Activated gamma-delta T cell treated with Interleukin-2 at 50 U/mL for 16 hours (primary cell): ENCODE data around the gene BDKRB2.

Experiments
- DNase-seq: peaks from one replicate; pipeline ENCODE4 v3.0.0-alpha.2; 2020

BDKRB2 gene

DNA sequence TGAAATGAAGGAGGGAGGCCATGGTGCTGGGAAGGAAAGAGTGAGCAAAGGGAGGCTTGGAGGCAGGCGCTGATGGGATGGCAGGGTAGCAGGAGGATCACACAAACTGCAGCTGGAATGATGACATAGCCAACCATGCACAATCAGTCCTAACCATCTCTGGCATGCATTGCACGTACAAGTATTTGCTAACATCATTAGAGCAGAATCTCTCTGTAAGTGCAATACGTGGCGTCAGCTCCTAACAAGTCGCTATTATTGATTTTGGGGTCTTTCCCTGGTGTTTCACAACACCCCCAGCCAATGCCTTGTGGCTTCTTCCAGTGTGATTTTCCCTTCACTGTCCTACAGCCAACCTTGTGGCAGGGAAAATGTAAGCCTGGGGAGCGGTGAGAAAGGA lies 69.9 kb downstream of the BDKRB2 start:
- DNase-seq, result no peak

DNA sequence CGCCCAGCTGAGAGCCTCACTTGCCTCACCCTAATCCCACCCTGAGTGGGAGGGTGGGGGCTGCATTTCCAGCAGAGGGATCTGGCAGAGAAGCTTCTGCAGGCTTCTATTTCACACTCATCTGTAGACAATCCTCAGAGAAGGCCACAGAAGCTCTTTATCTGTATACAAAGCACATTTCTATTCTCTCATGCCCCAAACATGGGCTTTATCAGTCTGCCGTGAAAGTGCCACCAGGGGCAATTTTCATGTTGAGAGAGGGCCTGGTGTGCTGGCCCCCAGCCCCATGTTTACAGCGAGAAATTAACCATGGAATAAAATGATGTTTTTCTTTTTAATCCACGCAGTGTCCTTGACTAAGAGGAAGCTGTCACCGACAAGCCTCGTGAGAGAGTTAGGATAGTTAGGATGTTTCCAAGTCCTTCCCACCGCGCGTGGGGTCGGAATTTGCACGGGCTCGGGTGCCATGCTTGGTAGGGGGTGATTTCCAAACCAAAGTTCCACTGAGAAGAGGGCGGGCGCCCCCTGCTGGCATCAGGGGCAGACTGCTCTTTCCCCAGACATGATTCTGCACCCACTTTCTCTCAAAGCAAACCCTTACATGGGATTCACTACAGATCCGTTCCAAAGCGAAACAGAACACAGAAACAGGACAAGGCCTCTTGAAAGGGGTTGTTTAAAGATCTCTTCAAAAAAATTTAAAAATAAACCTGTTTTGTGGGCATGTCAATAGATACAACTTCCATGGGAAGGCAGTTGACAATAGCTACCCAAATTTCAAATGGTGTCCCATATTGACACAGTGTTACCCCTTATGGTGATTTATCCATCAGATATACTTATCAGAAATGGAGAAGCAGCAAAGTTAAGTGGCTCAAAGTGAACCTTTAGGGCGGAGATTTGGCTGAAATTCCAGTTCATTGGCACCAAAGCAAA lies 70.8 kb downstream of the BDKRB2 start:
- peak; percentile 49 for DNase-seq

DNA sequence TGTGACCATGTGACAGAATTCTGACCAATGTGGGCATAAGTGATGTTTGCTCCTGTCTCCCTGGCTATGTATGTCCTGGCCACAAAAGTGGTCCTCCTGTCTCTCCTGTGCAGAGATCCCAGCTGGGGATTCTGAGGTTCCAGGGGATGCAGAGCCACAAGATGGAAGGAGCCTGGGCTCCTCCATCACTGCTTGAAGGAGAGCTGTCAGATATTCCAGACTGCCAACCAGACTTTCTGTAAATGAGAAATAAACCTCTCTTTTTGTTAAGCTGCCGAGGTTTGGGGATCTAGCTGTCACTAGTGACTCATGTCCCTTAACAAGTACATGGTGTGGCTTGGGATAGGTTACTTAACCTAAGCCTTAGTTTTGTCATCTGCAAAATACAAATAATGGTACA lies 73.3 kb downstream of the BDKRB2 start:
- DNase-seq, result no peak

DNA sequence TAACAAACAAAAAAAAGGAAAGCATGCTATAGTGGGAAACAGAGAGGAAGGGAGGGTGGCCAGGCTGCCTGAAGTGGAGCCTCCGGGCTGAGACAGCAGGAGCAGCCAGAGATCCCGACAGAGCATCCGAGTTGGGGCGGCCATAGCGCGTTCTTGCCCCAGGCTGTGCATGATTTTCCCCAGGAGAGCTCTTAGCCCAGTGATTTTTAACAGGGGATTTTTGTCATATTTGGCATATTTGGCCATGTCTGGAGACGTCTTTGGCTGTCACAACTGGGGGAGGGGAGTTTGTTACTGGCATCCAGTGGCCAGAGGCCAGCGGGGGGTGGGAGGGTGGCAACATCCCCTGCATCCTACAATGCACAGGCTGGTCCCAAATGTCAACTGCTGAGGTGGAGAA lies 74.9 kb downstream of the BDKRB2 start:
- no peak for DNase-seq

DNA sequence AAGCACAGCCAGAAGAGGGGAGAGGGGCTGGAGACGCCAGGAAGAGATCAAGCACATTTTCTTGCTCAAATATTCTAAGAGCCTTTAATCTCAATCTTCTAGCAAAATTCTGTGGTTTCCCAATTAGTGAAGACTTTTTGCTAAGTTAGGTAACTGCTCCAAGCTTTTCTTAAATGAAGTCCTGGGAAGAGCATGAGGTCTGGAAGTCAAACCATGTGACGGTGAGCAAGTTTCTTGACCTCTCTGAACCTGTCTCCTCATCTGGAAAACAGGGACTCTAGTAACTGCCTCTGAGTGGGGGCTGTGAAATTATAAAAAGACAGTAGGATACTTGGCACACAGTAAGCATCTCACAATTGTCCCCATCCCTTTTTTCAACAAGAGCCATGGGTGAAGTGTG lies 75.5 kb downstream of the BDKRB2 start:
- no peak for DNase-seq

DNA sequence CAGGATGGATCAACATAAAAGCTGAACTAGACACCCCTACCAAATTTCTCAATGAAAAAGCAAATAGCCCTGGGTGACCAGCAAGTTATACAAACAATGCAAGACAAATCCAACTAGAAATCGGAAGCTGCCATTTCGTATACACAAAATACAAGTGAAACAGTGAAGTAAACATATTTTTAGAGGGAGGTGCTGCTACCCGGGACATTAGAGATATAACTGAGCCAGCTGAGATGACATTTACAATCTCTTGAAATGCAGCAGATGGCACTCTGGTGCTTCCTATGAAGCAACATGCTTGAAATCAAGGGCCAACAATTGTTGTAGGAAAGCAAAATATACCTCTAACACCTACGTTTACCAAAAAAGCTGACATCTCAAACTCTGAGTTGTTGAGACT lies 76.8 kb downstream of the BDKRB2 start:
- no peak for DNase-seq

DNA sequence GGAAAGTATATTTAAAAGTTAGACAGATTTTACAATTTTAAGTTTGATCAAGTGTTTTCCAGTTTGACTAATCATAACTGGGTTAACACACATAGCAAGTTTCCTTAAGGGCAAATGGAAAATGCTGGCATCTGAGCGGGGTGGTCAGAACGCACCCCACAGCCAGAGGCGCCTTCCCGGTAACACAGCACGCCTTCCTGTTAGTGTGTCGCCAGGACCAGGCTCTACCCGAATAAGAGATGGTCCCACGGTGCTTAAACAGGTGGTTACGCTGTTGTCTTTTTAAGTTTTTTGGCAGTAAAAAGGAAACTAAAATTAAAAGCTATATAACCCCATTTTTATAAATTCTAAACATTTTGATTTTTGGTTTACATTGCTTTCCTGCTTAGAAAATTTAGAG lies 79.4 kb downstream of the BDKRB2 start:
- no peak for DNase-seq

DNA sequence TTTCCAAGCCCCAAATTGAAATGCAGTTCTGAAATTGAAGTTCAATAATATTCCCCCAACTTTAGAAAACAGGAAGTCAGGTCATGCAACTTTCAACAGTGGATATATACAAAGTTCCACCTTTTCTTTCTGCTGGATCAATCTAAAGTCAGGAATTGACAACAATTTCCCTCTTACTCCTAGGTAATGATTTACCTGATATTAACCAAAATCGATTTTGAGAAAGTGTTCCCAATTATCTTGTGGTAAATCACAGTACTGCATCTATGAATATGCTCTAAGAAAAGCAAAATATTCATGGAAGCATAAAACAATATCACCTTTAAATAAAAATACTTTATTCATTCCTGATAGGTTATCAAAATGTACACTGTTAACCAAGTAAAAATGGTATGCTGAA lies 79.8 kb downstream of the BDKRB2 start:
- DNase-seq, result no peak

DNA sequence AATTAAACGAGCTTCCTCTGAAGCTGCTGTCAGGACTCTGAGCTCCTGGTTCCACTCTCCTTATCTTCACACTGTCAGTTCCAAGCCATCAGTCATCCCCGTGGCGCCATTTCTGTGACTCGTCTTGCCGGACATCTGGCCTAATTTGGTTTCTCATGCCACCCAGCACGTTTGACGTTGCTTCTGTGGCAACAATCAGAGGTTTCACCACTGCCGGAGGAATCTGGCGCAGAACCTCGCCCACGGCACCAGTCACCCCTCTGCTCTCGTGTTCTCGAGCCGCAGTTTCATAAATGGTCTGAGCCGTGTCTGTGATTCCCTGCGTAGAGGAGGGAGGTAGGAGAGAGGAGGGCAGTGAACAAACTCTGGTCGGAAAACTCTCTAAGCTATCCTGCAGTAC lies 81.0 kb downstream of the BDKRB2 start:
- no peak for DNase-seq

DNA sequence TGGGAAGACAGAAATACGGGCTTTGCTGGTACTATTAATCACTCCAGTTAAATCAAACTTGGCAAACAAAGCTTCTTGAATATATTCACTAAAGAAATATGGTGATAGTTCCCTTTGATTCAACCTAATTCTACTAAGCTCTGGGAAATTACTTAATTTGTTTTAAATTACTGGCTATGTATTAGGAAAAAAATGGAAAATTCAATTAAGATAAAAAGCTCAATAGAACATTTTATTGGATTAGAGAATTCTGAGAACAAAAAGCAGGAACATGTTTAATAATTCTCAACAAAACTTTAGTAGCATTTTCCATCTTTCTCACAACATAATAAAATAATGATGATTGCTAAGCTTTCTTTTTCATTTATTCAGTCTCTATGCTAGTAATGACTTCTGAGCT lies 81.6 kb downstream of the BDKRB2 start:
- DNase-seq, result no peak

DNA sequence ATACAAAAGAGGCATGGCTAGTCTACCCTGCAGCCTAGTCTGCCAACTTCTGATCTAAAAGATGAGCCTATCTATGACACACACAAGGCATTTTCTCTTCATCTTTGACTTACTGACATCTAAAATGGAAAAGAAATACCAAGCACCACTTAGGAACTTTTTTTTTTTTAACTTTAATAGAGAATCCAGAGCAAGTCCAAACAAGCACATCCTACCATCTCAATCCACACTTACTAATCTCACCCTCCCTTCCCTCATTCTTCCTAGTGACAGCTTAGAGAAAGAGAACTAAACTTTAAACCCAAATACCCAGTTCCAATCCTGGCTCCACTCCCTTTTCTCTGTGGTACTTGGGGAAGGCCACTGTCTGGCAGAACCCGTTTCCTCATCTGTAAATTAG lies 83.2 kb downstream of the BDKRB2 start:
- DNase-seq, result no peak
